ENCODE results near the gene ERC2. TPM values are rescaled to one million over a fixed set of nuclear protein-coding genes. Genes with fewer than 3 reads are reported as not detected.

Gene ERC2
- total RNA-seq, 1 donor from 2014 or later, result 3.4 TPM

DNA sequence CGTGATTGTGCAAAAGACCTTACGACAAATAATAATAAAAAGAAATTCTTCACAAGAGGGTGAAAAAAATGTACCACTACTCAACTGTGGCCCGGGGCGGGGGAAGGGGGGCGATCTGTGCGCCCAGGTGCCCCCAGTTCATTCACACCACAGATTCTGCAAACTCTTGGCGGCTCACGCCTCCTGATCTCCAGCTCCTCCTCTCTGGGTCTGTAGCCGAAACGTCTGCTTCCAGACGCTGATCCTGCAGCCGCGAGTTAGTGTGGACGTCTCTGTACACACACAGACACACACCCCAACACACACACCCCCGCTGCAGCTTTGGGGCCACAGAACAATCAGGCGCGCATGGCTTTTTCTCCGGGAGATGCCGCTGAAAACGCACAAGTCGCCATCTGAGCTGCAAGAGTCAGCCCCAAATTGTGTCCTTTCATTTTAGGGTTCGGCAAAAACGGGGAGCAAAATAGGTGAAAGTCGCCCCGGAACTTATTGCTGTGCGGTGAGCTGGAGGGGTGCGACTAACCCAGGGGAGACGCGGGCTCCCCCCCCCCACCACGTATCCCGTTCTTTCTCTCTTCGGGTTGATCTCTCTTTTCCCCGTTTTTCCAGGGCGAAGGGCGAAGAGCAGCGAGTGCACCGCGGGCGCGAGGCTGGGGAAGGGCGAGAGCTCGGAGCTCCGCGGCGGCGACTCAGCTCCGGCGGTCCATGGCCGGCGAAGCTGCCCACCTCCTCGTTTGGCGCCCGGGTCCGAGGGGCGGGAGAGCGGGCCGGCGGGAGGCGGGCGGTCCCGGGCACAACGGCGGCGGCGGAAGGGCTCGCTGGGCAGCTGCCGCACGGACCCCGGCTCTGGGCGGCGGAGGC, 980.7 kb downstream of the ERC2 start:
- DNase-seq, result peak; percentile 78

DNA sequence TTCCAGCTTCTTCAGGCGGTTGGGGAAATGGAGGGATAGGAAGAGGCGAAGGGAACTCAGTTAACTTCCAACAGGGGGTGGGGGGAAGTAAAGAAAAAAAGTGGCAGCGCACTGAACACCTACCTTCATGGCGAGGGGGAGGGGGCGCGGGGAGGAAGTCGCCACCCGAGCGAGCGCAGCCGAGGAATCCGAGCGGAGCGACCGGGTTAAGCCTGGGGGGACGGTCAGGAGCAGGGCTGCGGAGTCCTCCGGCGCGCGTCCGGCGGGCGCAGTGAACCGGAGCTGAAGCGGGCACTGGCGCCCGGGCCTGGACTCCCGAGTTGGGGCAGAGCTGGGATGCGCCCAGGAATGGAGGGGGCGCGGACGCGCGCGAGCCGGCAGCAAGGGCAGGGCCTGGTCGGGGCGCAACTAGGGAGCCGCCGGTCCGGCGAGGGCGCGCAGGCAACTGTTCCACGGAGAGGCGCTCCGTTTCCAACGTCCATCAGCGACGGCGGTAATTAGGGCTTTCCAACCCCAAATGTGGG, 981.3 kb downstream of the ERC2 start, which contains the start of gene WNT5A:
Gene WNT5A (minus strand): TSS at position 450 of the 524 bp plus-strand sequence. CDS start 321 bp downstream, at position 129.
- peak; percentile 63 for DNase-seq

DNA sequence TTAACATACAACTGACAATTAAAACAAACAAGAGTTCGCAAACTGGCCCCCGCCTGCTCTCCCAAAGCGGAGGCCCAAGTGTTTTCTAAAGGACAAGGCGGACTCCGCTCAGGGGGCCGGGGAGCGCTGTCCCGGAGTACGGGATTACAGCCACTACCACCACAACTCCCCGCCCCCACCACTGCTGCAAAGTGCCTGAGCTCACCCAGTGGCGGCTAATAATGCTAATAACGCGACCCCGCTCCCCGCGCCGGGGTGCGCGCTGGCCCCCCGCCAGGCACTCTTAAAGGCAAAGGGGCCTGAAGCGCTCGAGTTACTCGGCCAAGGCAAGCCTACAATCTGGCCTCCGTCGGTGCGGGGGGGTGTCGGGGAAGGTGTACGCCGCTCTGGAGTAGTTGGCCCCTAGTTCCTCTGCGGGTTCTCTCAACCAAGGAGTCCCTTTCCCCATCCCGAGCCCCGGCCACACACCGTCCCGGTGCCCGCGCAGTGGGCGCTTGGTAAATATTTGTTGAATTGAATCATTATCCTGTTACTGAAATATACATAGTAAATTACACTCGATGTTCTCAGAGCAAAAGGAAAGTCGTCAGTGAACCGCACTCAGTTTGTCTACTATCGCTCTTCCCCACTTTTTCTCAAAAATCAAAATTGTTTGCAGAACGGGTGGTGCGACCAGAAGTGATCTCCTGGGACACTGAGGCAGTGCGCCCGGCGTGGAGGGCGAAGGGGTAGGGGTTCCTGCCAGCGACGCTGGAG, 982.0 kb downstream of the ERC2 start:
- peak; percentile 86 for DNase-seq

DNA sequence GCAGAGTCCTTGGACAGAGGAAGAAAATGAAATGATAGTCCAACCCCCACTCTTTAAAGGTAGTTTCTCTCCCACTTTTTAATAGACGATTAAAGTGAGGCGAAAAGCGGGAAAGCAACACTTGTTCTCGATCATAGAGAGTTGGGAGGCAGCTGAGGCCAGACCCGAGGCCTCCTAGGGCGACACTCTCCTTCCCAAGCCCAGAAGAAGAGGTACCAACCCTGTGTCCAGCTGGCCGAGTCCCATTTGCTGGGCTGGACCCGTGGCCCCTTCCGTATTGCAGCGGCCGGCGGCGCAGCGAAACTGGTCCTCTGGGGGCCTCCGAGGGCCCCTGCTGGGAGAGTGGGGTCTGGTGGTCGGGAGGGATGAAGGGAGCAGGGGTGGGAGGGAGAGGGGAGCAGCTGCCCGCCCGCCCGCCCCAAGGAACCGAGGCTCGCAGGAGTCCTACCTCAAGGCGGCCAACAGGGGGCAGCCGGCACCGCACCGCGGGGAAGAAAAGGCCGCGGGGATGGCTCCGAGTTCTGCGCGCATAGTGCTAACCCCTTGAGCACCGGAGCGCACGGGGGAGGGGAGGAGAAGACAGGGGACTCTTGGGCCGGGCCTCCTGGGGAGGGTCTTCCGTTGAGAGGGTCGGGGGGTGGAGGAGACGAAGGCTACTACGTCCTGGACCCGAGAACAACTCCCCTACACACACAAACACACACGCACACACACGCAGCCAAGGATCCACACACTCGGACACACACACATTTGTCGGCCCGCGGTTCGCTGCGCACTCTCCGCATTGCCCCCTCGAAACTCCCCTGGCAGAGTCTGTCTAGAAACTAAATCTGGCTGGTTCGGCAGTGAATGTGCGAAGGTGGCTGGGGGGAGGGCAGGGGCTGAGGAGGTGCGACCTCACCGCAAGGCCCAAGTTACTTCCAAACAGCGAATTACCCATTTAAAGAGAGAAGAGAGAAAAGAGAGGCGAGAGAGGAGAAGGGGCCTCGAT, 983.2 kb downstream of the ERC2 start:
- peak; percentile 96 for DNase-seq

DNA sequence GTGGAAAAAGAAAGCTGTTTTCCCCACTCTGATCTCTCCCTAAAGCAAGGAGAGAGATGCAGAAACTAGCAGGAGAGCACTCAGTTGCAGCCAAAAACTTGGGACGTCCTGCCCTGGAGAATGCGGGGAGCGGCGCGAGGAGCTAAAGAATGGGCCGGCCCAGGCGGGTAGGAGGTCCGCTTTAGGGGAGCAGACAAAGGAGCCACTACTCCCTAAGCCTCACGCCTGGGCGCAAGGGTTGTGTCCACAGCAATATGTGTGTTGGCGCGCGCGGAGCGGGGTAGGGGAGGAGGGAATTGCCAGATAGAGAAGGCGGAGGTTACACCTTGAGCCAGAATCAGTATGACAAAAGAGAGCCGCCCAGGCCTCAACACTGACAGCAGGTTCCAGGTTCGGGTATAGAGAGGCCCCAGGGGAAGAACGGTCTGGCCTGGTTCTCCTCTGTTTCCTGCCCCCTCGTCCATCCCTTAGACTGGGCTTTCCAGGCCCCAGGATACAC, 984.0 kb downstream of the ERC2 start:
- DNase-seq, result peak; percentile 32

DNA sequence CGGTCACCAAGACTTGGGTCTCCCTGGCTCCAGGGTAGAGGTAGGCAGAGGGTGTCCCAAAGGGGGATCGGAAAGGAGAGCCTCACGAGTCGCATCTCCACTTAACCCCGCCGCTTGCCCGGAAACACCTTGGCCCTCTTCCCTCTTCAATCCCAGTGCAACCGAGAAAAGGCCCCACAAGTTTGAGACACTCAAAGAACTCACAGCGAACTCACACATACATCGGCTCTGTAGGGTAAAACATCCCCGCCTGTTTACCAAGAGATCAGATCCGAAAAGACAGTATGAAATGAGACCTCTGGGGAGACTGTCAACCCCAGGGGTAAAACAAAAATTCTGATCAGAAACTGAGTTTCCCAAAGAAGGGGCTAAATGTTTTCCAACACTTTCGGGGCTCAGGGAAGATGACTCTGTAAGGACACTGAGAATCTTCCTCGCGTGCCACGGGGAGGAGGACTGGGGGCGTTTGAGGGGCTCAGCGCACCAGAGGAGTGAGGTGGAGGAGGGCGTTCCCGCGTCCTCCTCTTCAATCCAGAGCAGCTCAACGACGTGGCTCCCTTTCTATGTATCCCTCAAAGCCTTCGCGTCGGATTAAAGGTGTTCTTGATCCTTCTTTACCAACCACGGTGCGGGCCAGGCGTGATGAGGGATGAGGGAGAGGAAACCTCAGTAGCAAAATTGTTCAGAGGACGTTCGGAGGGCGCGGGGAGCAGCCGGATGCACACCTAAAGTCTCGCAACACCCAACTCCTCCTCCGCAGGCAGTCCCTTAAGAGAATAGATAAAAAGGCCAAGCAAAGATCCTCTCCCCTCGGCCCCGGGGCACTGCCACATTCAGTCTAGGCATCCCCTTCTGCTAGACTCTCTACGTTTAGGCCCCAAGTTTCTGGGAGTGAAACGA, 984.8 kb downstream of the ERC2 start:
- peak; percentile 40 for DNase-seq

DNA sequence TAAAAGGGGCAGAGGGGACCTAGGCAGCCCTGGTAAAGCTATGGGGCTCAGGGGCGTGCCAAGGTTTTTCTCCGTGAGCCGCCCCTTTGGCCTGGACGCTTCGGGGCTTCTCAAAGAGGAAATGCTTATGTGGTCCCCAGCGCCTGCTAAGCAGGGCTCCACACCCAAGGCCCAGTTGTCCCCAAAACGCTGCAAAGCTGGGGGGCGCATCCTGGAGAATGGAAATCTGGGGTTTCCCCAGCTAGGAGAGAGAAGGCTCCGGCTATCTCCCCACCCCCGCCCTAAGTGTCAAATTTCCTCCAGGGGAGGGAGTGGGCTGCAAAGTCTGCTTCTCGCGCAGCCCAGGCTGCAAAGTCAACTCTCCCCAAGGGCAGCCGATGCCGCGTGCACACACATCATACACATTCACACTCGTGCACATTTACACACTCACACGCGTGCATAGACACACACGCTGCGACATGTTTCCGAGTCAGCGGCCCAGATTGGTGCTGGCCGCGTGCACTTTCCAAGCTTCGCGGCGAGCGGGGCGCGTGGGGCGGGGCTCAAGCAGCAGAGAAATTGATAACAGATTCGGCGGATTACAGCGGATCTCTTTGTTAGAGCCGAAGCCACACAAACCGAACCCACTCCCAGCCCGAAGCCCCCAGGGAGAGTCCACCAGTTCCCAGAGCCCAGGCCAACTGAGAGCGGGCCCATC, 985.6 kb downstream of the ERC2 start:
- peak; percentile 78 for DNase-seq

DNA sequence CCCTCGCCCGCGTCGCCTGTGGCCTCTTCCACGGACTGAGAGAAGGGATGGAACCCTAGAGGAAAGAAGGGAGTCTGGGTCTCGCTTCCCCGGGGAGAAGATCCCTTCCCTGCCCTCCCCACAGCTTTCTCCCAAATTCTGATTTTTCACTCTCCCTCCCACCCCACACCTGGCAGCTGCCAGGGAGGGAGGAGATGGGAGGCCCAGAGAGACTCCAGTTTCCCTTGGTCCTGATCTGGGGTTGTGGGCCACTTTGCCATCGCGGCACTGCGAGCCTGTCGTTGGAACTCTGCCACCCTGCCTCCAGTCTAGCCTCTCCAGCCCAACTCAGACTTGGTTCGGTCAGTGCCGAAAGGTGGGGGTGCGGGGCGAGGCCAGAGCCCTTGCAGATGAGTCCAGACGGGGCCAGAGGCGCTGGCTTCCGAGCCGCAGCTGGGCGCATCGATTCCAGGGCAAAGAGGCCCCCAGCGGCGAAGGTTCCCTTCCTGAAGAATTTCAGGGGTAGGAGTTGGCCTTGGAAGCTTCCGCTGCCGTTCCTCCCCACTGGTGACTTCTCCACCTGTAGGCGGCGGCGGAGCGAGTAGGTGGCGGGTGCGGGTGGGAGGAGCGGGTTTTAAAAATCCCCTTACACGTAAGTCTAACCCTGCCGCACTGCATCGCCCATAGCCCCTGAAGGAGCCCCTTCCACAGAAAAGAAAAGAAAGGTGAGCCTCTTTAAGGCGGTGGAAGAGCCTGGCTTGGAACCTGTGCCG, 986.3 kb downstream of the ERC2 start:
- DNase-seq, result no peak

DNA sequence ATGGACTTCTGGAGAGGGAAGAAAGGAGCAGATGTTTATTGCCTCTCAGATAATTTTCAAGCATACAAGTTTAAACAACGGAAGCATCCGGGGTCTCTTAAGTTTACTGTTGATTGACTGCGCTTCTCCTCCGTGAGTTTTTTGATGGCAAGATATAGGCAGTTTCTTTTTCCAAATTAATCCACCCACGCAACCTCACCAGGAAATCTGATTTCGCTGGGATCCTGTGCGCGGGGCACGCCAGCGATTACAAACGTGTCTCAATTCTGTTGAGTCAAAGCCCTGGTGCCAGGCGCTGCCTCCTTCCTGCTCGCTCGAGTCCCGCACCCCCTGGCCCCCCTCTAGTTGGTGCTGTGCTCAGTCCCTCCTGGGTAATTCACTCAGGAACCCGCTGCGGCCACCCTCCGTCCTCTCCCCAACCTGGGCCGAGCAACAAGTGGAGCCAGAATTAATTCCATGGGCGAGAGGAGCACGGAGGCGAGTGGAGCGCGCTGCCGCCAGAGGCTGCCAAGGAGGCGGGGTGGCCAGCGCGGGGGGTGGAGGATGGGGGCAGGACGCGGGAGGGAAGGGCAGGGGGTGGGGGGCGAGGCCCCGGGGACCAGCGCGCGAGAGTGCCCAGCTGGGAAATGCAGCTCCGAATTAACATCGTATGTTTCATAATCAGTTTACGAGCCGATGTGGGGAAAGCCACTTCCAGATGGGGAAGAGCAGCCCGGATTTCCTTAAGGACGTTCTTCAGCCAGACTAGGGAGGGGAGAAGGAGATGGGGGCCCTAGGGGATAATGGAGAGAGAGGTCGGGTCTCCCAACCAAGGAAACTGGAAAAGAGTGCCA, 987.1 kb downstream of the ERC2 start:
- DNase-seq, result peak; percentile 38

DNA sequence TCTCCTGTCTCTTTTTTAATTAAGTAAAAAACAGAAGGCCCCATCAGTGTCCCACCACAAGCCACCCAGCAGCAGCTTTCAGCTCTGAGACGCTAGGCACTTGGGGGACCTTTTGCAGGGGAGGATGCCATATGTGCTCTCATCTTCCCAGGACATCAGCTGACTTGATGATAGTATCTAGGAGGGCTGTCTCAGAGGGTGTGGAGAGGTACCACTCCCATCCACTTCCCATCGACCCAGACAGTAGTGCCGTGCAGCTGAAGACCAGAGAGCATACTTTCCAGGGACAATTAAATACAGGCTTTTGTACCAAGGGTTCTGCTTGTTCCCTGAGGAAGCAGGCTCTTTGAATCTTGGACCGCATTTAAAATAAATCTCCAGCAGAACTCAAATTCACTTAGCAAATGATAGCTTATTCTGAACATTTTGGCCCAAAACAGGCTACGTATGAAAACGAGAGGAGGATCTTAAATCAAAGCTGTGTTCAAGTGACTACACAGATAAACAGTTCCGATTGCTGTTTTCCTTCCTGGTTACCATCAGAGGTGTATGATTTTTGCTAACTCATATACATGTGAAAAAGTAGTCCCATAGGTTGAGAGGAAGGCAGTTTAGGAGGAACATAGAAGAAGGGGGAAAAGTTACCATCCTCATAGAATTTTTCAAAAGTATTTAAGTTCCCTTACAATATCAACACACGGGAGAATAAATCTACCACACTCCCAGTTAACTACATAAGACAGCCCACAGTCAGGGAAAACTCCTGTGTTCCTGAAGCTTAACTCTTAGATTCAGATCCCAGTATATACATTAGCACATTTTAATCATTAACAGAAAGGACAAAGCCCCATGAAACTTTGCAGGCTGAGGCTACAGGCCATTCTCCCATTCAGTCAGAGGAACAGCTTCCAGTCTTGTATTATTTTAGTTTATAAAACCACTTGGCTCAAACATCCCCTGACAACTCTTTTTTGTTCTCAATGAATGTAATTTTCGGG, 990.7 kb downstream of the ERC2 start:
- DNase-seq, result no peak

DNA sequence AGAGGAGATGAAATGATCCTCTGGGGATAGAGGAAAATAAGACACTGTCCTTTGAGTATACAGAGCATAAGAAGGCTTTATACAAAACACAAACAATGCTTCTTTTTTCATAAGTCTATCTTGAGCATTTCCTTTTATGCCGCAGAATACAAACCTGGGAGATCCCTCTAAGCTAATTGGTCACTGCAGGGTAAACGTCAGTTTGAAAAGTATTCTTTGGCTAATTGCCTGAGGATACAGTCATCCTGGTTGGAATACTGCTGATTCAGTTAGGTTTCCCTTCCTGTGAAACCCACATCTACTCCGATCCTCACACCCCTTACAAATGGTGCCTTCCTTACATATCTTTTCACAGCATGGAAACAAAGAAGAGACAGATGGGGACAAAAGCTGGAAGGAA, 991.8 kb downstream of the ERC2 start:
- DNase-seq, result no peak

DNA sequence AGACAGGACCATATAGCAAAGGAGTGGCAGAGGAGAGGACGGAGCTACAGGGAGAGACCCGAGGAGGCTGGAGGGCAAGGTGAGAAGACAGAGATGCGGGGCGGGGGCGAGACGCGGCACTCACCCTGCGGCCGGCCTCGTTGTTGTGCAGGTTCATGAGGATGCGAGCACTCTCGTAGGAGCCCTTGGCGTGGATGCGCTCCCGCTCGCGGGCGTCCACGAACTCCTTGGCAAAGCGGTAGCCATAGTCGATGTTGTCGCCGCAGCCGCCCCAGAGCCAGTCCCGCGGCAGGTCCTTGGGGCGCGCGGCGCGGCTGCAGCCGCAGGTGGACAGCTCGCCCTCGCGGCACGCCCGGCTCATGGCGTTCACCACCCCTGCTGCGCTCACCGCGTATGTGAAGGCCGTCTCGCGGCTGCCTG, 994.0 kb downstream of the ERC2 start:
- no peak for DNase-seq

DNA sequence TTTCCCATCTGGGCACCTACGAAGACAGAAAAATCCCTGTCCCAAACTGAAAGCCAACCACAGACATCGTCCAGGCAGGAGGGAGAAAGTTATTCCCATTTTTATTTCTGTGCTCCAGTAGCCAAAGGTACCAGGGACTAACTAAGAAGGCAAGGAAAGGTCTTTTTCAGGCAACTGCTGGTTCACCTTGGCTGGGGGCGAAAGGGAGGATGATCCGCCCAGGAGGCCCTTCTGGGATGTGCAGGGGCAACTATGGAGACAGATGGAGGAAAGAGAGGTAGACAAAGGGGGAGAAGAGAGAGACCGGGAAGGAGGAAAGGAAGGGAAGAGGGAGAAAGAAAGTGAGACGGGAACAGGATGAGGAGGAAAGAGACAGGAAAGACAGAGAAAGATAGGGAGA, 994.5 kb downstream of the ERC2 start:
- no peak for DNase-seq

DNA sequence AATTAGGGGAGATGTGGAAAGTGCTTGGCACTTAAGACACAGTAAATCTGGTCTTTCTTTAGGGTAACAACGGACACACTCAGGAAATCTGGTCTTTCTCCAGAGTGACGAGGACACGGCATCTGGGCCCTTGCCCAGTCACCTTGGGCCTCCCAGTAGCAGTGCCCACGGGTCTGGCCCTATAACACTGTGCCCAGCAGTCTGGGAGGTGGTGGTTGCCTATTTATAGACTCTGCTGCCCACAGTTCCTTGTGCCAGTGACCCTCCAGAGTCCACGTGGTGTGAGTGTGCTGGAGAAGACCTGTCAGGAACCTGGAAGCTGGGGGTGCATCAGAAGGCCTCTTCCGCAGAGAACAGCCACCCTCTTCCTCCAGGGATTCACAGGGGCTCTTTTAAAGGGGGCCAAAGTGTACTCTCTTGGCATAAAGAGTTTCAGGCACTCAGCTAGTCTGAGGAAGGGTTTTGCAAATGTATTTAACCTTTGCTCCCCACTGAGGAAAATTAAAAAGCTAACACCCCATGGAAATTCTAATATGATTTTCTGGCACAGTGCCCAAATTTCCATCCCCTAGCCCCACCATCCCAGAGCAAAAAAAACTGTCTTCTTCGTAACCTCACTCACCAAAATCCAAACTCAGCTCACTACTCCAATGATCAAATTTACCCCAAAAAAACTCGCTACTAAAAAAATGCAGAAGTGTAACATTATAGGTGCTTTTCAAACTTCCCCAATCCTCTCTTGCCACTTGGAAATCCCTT, 996.6 kb downstream of the ERC2 start:
- no peak for DNase-seq

DNA sequence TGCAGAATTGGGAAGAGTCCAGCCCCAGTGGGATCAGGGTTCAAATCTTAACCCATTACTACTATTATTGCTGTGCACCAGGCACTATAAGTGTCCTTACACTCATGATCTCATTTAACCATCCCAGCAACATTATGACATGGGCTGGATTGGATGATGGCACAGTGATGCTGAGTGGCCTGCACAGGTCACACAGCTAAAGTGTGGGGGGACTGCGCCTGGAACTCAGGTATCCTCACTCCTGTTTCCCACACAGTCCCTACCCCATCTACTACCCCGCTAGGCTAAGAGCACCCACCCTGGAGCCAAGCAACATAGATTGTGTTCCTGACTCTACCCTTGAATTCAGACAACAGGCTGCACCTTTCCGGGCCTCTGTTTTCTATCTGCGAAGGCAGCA, 997.2 kb downstream of the ERC2 start:
- no peak for DNase-seq

DNA sequence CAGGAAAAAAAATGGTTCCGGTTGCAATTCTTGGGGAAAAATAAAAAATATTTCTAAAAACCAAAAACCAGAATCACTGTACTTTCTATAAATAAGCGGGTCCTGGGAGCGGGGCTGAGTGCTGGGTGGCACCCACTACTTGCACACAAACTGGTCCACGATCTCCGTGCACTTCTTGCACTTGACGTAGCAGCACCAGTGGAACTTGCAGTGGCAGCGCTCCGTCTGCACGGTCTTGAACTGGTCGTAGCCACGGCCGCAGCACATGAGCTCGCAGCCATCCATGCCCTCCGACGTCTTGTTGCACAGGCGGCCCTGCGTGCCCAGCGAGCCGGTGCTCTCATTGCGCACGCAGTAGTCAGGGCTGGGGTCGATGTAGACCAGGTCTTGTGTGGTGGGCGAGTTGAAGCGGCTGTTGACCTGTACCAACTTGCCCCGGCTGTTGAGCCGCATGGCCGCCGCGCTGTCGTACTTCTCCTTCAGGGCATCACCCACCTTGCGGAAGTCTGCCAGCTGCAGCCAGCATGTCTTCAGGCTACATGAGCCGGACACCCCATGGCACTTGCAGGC, 998.2 kb downstream of the ERC2 start:
- no peak for DNase-seq
